Activated T-helper 17 cell treated with anti-CD3 and anti-CD28 coated beads, Interleukin-2, amount 50 U/mL, for 72 hours (primary cell): ENCODE data around the gene SYTL5. TPM values are rescaled to one million over a fixed set of nuclear protein-coding genes. Genes with fewer than 3 reads are reported as not detected.
"Not testable (repeated sequence)": the region's sequence is repeated elsewhere in the genome, so short reads cannot be mapped to it uniquely, and the experiment has no call there.

Experiments
- ATAC-seq: fragments of 150-1000 bp; cut with Tn5 transposase; replicated peaks from 2 replicates; pipeline ENCODE4 v1.10.0; 2021; ENCODE audit warnings: mild to moderate bottlenecking, moderate library complexity
- H3K27ac Mint-ChIP-seq: one replicate; pipeline ENCODE4 v1.8.0; 2022; ENCODE audit warnings: mixed read lengths
- H3K27me3 Mint-ChIP-seq: one replicate; pipeline ENCODE4 v1.8.0; 2022; ENCODE audit warnings: mixed read lengths
- H3K36me3 Mint-ChIP-seq: one replicate; pipeline ENCODE4 v1.8.0; 2022; ENCODE audit warnings: low read depth, mild to moderate bottlenecking, mixed read lengths
- H3K4me1 Mint-ChIP-seq: one replicate; pipeline ENCODE4 v1.8.0; 2022; ENCODE audit warnings: mixed read lengths
- H3K4me3 Mint-ChIP-seq: one replicate; pipeline ENCODE4 v1.8.0; 2022; ENCODE audit warnings: mild to moderate bottlenecking, mixed read lengths
- H3K9me3 Mint-ChIP-seq: one replicate; pipeline ENCODE4 v1.8.0; 2022; ENCODE audit warnings: mixed read lengths
- total RNA-seq, 2 donors: library from RNA; stranded (reverse); gene quantifications; one replicate each; pipeline ENCODE4 v1.2.3, GENCODE V29; 2022

SYTL5 gene
- under 1 TPM; 0.06 to 0.26 TPM for total RNA-seq

DNA sequence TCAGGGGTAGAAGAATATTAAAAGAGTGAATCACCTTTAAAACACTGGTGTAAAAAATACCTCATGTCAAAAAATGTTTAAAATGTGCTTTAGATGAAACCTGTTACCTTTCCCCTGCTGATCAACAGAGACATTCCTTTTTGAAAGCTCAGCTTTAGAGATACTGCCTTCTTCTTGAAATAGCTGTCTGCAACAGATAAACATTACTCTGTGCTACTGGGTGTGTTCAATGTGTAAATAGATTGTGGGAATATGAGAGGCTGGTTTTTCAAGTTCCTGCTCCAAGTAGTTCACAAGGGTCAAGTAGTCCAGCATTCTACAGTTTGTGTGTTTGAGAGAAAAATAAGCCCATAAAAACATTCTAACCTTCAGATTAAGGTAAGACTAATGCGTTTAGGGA is at the start of gene SYTL5:
Gene SYTL5, plus strand, starts transcription at position 263 of the 400 bp plus-strand sequence. CDS start 27,337 bp downstream, outside the sequence.
- H3K27ac Mint-ChIP-seq, result no peak within 1 kb of the TSS
- H3K4me1 Mint-ChIP-seq, result peaks cover 10% of the 10 kb centered on the region
- no peaks in the 10 kb centered on the region for H3K36me3 Mint-ChIP-seq
- peaks cover 3% of the 10 kb centered on the region for H3K27me3 Mint-ChIP-seq
- no peaks in the 10 kb centered on the region for H3K9me3 Mint-ChIP-seq
- no peak within 1 kb of the TSS for H3K4me3 Mint-ChIP-seq
- no peak for ATAC-seq

GRCh38 chrX:37958525-37959211 is 47.7 kb upstream of the SYTL5 start:
- no peak overlapping the region for H3K27ac Mint-ChIP-seq
- no peak for ATAC-seq
- H3K36me3 Mint-ChIP-seq, result no peaks in the 10 kb centered on the region
- H3K4me3 Mint-ChIP-seq, result no peak overlapping the region
- H3K4me1 Mint-ChIP-seq, result peaks cover 5% of the 10 kb centered on the region
- no peaks in the 10 kb centered on the region for H3K9me3 Mint-ChIP-seq
- no peaks in the 10 kb centered on the region for H3K27me3 Mint-ChIP-seq

- no peak overlapping the region for H3K4me3 Mint-ChIP-seq
- ATAC-seq, result no peak
- H3K27ac Mint-ChIP-seq, result no peak overlapping the region
Measured at GRCh38 chrX:37959212-37960021, 46.9 kb upstream of the SYTL5 start.

DNA sequence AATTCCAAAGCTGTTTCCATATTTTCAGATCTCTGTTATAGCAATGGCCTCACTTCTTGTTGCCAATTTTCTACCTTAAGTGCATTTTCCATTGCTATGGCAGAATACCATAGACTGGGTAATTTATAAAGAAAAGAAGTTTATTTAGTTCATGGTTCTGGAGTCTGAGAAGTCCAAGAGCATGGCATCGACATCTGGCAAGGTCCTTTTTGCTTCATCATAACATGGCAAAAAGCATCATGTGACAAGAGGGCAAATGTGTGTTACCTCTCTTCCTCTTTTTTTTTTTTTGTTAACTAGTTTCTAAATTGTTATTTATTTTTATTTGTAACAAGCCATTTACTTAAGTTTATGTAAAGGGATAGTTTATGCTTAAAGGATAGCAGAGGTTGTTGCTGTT is 45.2 kb upstream of the SYTL5 start:
- Mint-ChIP-seq H3K9me3 (no peaks in the 10 kb centered on the region), H3K4me1 (peaks cover 5% of the 10 kb centered on the region), H3K27ac (no peak overlapping the region), H3K27me3 (no peaks in the 10 kb centered on the region), H3K36me3 (no peaks in the 10 kb centered on the region), H3K4me3 (no peak overlapping the region)
- ATAC-seq, result no peak

More at GRCh38 chrX:37959212-37960021, 46.9 kb upstream of the SYTL5 start:
- peaks cover 5% of the 10 kb centered on the region for H3K4me1 Mint-ChIP-seq
- no peaks in the 10 kb centered on the region for H3K36me3 Mint-ChIP-seq
- H3K27me3 Mint-ChIP-seq, result no peaks in the 10 kb centered on the region
- no peaks in the 10 kb centered on the region for H3K9me3 Mint-ChIP-seq

- H3K9me3 Mint-ChIP-seq, result peaks cover 4% of the 10 kb centered on the region
- H3K4me1 Mint-ChIP-seq, result no peaks in the 10 kb centered on the region
- H3K27me3 Mint-ChIP-seq, result no peaks in the 10 kb centered on the region
- no peak for ATAC-seq
- H3K36me3 Mint-ChIP-seq, result no peaks in the 10 kb centered on the region
- no peak overlapping the region for H3K27ac Mint-ChIP-seq
- no peak overlapping the region for H3K4me3 Mint-ChIP-seq
Measured at GRCh38 chrX:37967714-37968113, 38.6 kb upstream of the SYTL5 start.

- Mint-ChIP-seq H3K27ac (no peak overlapping the region), H3K36me3 (no peaks in the 10 kb centered on the region), H3K4me3 (no peak overlapping the region), H3K27me3 (no peaks in the 10 kb centered on the region), H3K4me1 (peaks cover 14% of the 10 kb centered on the region), H3K9me3 (no peaks in the 10 kb centered on the region)
- ATAC-seq, result no peak
Measured at GRCh38 chrX:37975421-37975820, 30.9 kb upstream of the SYTL5 start.

GRCh38 chrX:37976153-37976552 is 30.2 kb upstream of the SYTL5 start:
- Mint-ChIP-seq H3K27ac (no peak overlapping the region), H3K27me3 (no peaks in the 10 kb centered on the region)

DNA sequence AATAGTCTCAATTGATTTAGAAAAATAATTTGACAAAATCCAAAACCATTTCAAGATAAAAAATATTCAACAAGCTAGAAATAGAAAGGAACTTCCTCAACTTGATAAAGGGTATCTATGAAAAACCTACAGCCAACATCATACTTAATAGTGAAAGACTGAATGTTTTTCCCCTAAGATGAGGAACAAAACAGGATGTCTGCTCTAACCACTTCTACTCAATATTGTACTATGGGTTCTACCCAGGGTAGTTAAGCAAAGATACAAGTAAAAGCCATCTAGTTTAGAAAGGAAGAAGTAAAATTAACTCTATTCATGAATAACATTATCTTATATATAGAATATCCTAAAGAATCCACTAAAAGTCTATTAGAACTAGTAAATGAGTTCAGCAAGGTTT is 21.5 kb upstream of the SYTL5 start:
- H3K27ac Mint-ChIP-seq, result no peak overlapping the region
- no peaks in the 10 kb centered on the region for H3K27me3 Mint-ChIP-seq
- peak; percentile 87 for ATAC-seq
- no peaks in the 10 kb centered on the region for H3K9me3 Mint-ChIP-seq
- no peak overlapping the region for H3K4me3 Mint-ChIP-seq
- no peaks in the 10 kb centered on the region for H3K36me3 Mint-ChIP-seq
- H3K4me1 Mint-ChIP-seq, result peaks cover 3% of the 10 kb centered on the region

More at GRCh38 chrX:37976153-37976552, 30.2 kb upstream of the SYTL5 start:
- H3K4me3 Mint-ChIP-seq, result no peak overlapping the region
- no peaks in the 10 kb centered on the region for H3K9me3 Mint-ChIP-seq
- no peak for ATAC-seq
- no peaks in the 10 kb centered on the region for H3K36me3 Mint-ChIP-seq
- H3K4me1 Mint-ChIP-seq, result peaks cover 14% of the 10 kb centered on the region

GRCh38 chrX:37986893-37987292 is 19.5 kb upstream of the SYTL5 start:
- Mint-ChIP-seq H3K4me1 (peaks cover 3% of the 10 kb centered on the region), H3K27me3 (no peaks in the 10 kb centered on the region), H3K27ac (no peak overlapping the region), H3K9me3 (no peaks in the 10 kb centered on the region), H3K4me3 (no peak overlapping the region), H3K36me3 (no peaks in the 10 kb centered on the region)
- ATAC-seq, result no peak

- ATAC-seq, result no peak
- Mint-ChIP-seq H3K9me3 (no peaks in the 10 kb centered on the region), H3K27me3 (no peaks in the 10 kb centered on the region)
Measured at GRCh38 chrX:37989304-37989703, 17.0 kb upstream of the SYTL5 start.

DNA sequence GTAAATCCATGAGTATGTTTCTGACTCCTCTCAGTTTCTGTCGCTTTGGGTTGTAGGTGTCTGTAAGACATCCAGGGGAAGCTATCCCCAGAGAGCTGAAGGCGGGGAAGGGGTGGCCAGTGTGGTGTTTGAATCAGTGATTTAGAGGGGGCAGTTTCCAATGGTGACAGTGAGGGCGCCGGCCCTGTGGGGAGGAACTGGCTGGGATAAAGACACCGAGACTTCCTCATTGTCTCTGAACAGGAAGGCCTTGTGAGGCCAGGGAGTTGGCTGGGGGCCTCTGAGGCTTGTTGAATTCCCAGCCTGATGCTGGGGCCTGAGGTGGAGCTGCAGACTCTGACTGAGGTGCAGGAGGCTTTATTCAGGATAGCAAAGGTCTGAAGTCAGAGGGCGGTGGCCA is 15.1 kb upstream of the SYTL5 start:
- not testable (repeated sequence) for H3K9me3 Mint-ChIP-seq, H3K4me3 Mint-ChIP-seq, H3K27me3 Mint-ChIP-seq, ATAC-seq, H3K27ac Mint-ChIP-seq, H3K4me1 Mint-ChIP-seq, H3K36me3 Mint-ChIP-seq

More at GRCh38 chrX:37989304-37989703, 17.0 kb upstream of the SYTL5 start:
- Mint-ChIP-seq H3K27ac (no peak overlapping the region), H3K4me3 (no peak overlapping the region), H3K4me1 (peaks cover 3% of the 10 kb centered on the region), H3K36me3 (no peaks in the 10 kb centered on the region)

GRCh38 chrX:37993176-37993575 is 13.2 kb upstream of the SYTL5 start:
- ATAC-seq, result no peak
- Mint-ChIP-seq H3K9me3 (no peaks in the 10 kb centered on the region), H3K4me3 (no peak overlapping the region), H3K4me1 (peaks cover 3% of the 10 kb centered on the region), H3K36me3 (no peaks in the 10 kb centered on the region), H3K27ac (no peak overlapping the region), H3K27me3 (no peaks in the 10 kb centered on the region)

DNA sequence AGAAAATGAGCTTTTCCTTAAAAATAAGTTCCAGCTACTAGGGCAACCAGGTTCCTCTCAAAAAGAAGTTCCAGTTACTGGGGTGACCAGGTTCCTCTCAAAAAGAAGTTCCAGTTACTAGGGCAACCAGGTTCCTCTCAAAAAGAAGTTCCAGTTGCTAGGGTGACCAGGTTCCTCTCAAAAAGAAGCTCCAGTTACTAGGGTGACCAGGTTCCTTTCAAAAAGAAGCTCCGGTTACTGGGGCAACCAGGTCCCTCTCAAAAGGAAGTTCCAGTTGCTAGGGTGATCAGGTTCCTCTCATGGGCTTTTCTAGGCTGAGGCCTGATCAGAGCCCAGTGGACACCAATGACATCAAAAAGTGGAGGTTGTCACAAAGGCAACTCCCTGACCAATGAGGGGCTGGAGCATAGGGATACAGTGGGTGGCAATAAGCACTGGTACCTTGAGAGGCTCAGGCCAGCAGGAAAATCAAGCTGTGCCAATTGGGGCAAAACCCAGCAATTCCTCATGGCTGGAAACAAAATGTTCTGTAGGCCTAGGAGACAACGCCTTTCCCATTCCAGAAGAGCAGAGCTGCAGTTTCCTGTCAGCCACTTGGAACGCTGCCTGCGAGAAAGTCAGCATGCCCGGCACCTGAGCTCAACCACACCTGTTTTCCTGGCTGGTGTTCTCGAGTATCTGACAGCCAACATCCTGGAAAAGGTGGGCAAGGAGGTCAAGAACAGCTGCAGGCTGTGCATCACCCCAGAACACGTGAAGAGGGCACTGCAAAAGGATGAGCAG is 12.3 kb upstream of the SYTL5 start:
- Mint-ChIP-seq H3K4me1 (peaks cover 8% of the 10 kb centered on the region), H3K4me3 (no peak overlapping the region), H3K27me3 (no peaks in the 10 kb centered on the region), H3K9me3 (no peaks in the 10 kb centered on the region), H3K27ac (no peak overlapping the region), H3K36me3 (no peaks in the 10 kb centered on the region)
- peak; percentile 59 for ATAC-seq

GRCh38 chrX:37995428-37995827 is 10.9 kb upstream of the SYTL5 start:
- H3K4me3 Mint-ChIP-seq, result no peak overlapping the region
- H3K27ac Mint-ChIP-seq, result no peak overlapping the region
- no peaks in the 10 kb centered on the region for H3K27me3 Mint-ChIP-seq
- peaks cover 5% of the 10 kb centered on the region for H3K4me1 Mint-ChIP-seq
- H3K9me3 Mint-ChIP-seq, result no peaks in the 10 kb centered on the region
- no peak for ATAC-seq
- H3K36me3 Mint-ChIP-seq, result no peaks in the 10 kb centered on the region
